Activated T-cell treated with anti-CD3 and anti-CD28 coated beads, Interleukin-2, amount 50 U/mL, for 4 hours (primary cell): Measurements from ENCODE around the gene KIAA1210. TPM values are rescaled to one million over a fixed set of nuclear protein-coding genes. Genes with fewer than 3 reads are reported as not detected.

Experiments
- ATAC-seq, 2 donors: fragments of 200-7000 bp; cut with Tn5 transposase; one replicate each; pipeline ENCODE4 v1.10.0; 2021
- DNase-seq: peaks from one replicate; pipeline ENCODE4 v3.0.0-alpha.2; 2020
- H3K27me3 Mint-ChIP-seq: one replicate; pipeline ENCODE4 v1.8.0; 2021; ENCODE audit warnings: low read depth, mixed read lengths
- H3K36me3 Mint-ChIP-seq: one replicate; pipeline ENCODE4 v1.8.0; 2022; ENCODE audit warnings: mixed read lengths; ENCODE audit not compliant: insufficient read depth
- H3K4me1 Mint-ChIP-seq: one replicate; pipeline ENCODE4 v1.8.0; 2021; ENCODE audit warnings: low read depth, mixed read lengths
- H3K4me3 Mint-ChIP-seq: one replicate; pipeline ENCODE4 v1.8.0; 2021; ENCODE audit warnings: mild to moderate bottlenecking, moderate library complexity, mixed read lengths
- H3K9me3 Mint-ChIP-seq: one replicate; pipeline ENCODE4 v1.8.0; 2021; ENCODE audit warnings: mixed read lengths
- total RNA-seq, 3 donors: library from RNA; stranded (reverse); gene quantifications; one replicate each; pipeline ENCODE4 v1.2.1, GENCODE V29; 2021

Gene KIAA1210
- not detected for total RNA-seq

DNA sequence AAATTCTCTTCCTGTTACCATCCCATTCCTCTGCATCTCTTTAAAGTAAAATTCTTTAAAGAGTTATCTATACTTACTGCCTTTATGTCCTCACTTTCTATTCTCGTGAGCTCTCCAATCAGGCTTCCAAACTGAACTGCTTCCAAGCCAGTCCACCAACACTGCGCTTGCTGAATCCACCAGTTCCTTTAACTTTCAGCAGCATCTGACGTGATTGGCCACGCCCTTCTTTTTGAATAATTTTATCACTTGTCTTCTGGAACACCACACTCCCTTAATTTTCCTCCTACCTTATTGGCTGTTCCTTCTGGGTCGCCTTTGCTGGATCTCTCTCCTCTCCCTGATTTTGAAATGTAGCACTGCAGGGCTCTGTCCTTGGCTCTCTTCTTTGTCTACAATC lies at the start of gene KIAA1210:
Gene KIAA1210, minus strand, starts transcription at position 163 of the 400 bp plus-strand sequence. CDS start 4,170 bp downstream, outside the sequence.
- Mint-ChIP-seq H3K9me3 (no peaks in the 10 kb centered on the region), H3K27me3 (peaks cover 4% of the 10 kb centered on the region), H3K4me1 (no peaks in the 10 kb centered on the region), H3K36me3 (no peaks in the 10 kb centered on the region), H3K4me3 (no peak within 1 kb of the TSS)
- DNase-seq = no peak
- ATAC-seq = no peak

DNA sequence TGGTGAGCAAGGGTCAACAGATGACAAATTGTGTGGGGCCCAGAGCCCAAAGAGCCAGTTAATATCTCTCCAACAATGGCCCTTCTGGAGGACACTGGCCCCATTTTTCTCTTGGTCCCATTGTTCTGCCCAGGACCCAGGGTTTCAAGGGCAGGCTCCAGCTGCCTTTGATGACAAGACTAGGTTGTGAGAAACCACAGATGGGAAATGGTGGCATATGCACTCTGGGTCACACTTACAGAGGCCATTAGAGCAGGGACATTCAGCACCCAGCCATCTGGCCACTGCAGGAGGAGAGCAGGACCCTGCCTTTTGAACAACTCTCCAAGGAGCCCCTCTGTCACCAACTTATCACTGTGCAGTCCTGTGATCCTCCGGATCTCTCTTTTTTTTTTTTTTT lies 49.7 kb upstream of the KIAA1210 start:
- Mint-ChIP-seq H3K9me3 (no peaks in the 10 kb centered on the region), H3K27me3 (no peaks in the 10 kb centered on the region), H3K4me1 (no peaks in the 10 kb centered on the region), H3K4me3 (no peak overlapping the region), H3K36me3 (no peaks in the 10 kb centered on the region)
- no peak for ATAC-seq
- no peak for DNase-seq

DNA sequence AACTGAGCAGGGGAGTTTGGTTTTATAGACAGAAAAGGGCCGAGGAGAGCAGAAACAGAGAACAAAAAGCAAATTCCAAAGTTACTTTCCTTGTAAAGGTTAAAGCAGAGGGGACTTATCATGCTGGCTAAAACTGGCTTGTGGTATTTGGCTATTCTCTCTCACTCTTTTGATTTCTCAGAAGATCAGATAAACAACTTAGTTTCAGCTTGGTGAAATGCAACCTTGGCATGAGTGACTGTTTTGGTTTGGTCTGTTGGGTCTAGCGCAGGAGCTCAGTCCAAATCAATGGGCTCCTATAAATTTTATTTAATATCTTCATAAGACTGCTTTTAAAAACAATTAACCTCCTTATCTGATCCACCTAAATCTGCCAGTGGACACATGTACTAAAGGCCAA lies 47.3 kb upstream of the KIAA1210 start:
- Mint-ChIP-seq H3K4me1 (no peaks in the 10 kb centered on the region), H3K4me3 (no peak overlapping the region), H3K9me3 (no peaks in the 10 kb centered on the region), H3K36me3 (no peaks in the 10 kb centered on the region), H3K27me3 (no peaks in the 10 kb centered on the region)
- no peak for DNase-seq
- no peak for ATAC-seq

DNA sequence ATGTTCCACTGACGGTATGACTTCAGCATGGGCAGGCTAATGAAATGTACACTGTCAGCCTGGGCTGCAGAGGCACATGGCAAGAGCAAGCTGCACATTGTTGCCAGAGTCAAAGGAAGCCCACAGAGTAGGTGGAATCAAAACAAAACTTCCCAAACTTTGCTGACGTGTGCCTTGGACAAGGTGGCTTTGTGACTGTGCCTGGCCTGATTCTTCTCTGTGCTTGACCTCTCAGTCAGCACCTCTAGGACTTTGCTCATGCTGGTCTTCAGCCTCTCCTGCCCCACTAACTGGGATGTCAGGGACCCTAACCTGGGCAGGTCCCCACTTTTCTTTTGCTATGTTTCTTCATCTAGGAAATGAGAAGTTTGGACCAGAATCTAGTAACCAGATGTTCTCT lies 40.5 kb upstream of the KIAA1210 start:
- DNase-seq = no peak
- Mint-ChIP-seq H3K9me3 (no peaks in the 10 kb centered on the region), H3K27me3 (peaks cover 3% of the 10 kb centered on the region), H3K4me3 (no peak overlapping the region), H3K4me1 (no peaks in the 10 kb centered on the region), H3K36me3 (no peaks in the 10 kb centered on the region)
- ATAC-seq = no peak

DNA sequence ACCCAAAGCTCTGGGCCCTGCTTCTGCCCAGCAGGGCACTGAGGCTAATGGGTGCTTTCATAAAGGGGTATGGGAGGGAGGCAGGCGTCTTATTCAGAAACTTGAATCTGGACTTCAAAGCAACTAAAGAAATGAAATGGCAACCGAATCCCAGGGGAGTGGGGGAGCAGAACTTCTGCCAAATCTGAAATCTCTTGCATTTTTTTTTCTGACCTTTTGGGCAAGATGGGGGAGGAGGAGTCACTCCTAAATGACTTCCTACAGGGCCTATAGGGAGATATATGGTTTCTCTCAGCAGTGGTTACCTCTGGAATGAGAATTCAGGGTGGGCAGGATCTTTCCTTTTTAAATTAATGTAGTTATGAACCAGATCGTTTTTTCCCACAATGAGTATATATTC lies 30.6 kb upstream of the KIAA1210 start:
- Mint-ChIP-seq H3K9me3 (no peaks in the 10 kb centered on the region), H3K4me1 (no peaks in the 10 kb centered on the region), H3K4me3 (no peak overlapping the region), H3K27me3 (peaks cover 2% of the 10 kb centered on the region), H3K36me3 (no peaks in the 10 kb centered on the region)
- DNase-seq (no peak), ATAC-seq (no peak)

DNA sequence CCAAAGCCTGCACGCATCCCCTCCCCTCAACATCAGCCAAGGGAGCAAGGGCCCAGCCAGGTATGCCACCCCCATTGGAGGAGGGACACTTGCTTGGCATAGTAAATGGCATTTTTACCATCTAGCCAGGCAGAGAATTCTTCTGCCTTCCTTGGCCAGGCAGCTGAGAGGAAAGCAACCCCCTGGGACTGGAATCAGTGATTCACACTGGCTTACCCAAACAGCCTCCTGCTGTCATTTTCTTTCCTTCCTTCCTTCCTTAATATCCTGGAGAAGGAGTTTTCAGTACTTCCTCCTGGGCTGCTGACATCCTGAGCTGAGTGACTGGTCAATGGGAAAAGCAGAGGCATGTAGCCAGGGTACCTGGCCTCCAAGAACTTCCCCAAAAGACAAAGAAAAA lies 28.6 kb upstream of the KIAA1210 start:
- no peak for ATAC-seq
- H3K4me1 Mint-ChIP-seq = no peaks in the 10 kb centered on the region
- H3K36me3 Mint-ChIP-seq = no peaks in the 10 kb centered on the region
- no peak for DNase-seq
- H3K4me3 Mint-ChIP-seq = no peak overlapping the region
- no peaks in the 10 kb centered on the region for H3K9me3 Mint-ChIP-seq
- H3K27me3 Mint-ChIP-seq = peaks cover 2% of the 10 kb centered on the region

DNA sequence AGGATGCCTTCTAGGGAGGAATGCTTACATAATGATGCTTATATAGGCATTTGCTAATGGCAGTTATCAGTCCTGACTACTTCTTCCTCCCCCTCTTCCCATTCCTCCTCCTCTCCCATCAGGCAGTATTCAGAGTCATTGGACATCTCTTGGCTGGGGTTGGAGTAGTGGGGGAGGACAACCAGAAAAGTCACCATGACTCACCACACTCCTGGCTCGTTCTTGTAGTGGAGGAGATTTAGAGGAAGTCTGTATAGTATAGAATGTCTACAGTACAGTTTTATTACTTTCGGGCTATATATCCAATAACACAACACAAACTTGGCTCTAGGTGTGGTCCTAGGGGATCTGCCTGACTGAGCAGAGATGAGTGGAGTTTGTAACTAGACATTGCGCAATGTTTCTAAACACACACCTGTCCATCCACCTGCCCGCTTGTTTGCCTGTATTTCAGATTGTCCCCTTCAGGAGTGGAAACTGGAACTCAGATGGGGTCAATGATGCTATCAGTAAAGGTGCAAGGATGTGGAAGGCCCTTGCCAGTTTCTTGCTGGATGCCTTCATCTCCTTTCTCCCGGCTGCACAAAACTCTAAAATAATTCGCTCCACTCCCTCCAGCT lies 27.9 kb upstream of the KIAA1210 start:
- H3K9me3 Mint-ChIP-seq = no peaks in the 10 kb centered on the region
- no peak overlapping the region for H3K4me3 Mint-ChIP-seq
- no peaks in the 10 kb centered on the region for H3K36me3 Mint-ChIP-seq
- H3K27me3 Mint-ChIP-seq = peaks cover 2% of the 10 kb centered on the region
- no peaks in the 10 kb centered on the region for H3K4me1 Mint-ChIP-seq
- DNase-seq = no peak
- ATAC-seq = no peak

DNA sequence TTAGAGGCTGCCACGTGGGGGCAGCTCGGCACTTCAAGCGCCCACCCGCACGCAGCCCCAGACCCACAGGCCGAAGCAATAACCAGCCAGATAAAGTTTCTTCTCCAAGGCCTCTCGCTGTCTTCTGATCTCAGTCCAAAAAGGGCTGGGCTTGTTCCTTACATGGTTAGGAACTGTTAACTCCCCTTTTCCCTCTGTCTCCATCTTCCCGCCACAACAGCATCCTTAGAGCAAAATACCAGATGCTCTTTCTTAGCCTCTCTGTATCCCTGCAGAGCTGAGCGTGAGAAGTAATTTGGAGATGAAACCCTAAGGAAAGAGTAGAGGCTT lies 23.4 kb upstream of the KIAA1210 start:
- Mint-ChIP-seq H3K4me1 (no peaks in the 10 kb centered on the region), H3K9me3 (no peaks in the 10 kb centered on the region), H3K4me3 (no peak overlapping the region), H3K27me3 (peaks cover 2% of the 10 kb centered on the region), H3K36me3 (no peaks in the 10 kb centered on the region)
- DNase-seq = no peak
- no peak for ATAC-seq

DNA sequence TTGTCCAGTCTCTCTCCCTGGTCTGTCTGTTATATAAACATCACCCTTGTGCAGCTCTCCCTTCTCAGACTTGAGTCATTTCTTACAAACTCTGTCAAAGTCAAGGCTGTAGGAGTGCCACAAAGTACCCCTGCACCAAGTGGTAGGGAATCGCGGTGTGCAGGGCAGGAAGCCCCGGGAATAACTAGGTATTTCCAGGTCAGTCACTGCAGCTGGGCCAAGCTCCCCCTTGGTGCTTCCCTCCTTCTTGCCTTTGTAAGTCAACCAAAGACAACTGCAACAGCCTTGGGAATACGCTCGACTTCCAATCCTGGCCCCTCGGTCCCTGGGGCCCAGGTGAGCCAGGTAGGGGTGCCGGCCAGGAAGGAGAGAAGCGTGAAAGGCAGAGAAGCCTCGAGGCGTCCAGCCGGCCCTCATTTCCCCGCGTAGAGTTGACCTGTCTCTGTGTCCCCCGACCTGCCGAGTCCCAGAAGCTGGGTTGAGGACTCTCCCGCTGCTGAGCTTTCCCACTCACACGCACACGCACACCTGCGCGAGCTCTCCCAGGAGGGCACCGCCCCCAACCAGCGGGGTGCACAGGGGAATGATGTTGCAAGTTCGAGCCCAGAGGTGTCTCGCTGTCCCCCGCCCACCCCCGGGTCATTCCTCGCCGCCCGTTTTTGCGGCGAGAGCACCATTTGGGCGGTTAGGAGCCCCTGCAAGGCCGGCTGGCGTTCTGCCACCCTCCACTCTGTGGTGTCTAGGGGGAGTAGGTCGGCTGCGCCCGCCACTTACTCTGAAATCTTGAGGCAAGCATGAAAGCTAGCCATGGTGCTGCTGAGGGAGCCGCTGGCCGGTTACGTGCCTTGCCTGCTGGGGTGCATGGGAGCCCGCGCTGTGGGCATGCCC lies 22.8 kb upstream of the KIAA1210 start:
- Mint-ChIP-seq H3K4me1 (no peaks in the 10 kb centered on the region), H3K27me3 (peaks cover 2% of the 10 kb centered on the region), H3K4me3 (no peak overlapping the region), H3K9me3 (no peaks in the 10 kb centered on the region), H3K36me3 (no peaks in the 10 kb centered on the region)
- DNase-seq (no peak), ATAC-seq (no peak)

DNA sequence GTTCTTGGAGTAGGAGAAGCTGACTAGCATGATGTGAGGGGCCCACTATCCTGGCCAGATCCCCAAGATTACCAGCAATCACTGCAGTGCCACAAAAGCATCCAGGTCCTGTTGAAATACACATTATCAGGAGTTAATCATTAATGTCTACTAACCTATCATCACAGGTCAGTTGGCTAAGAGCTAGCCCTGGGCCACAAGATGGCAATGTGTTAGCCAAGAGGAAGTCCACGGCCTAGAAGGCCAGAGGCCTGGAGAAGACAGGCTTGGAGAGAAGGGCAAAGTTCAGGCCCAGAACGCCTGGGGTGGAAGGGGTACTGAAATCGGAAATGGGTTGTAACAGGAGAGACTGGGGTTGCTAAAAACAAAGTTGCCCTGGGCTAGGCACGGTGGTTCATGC lies 19.9 kb upstream of the KIAA1210 start:
- Mint-ChIP-seq H3K4me1 (no peaks in the 10 kb centered on the region), H3K36me3 (no peaks in the 10 kb centered on the region), H3K4me3 (no peak overlapping the region), H3K9me3 (no peaks in the 10 kb centered on the region), H3K27me3 (peaks cover 2% of the 10 kb centered on the region)
- ATAC-seq = no peak
- no peak for DNase-seq

DNA sequence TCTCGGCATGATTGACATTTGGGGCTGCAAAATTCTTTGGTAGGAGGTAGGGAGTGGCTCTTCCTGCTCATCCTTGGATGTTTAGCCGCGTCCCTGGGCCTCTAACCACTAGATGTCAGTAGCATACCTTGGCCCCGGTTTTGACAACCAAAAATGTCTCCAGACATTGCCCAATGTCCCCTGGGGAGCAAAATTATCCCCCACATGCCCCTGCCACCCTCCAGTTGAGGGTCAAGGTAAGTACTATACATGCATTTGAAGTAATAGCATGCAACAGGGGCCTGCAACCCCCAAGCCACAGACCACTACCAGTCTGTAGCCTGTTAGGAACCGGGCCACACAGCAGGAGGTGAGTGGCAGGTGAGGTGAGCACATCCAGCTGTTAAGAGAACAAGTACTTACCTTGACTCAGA lies 17.6 kb upstream of the KIAA1210 start:
- no peaks in the 10 kb centered on the region for H3K36me3 Mint-ChIP-seq
- H3K4me1 Mint-ChIP-seq = no peaks in the 10 kb centered on the region
- ATAC-seq (no peak), DNase-seq (no peak)
- H3K4me3 Mint-ChIP-seq = no peak overlapping the region
- H3K27me3 Mint-ChIP-seq = peaks cover 2% of the 10 kb centered on the region
- no peaks in the 10 kb centered on the region for H3K9me3 Mint-ChIP-seq

DNA sequence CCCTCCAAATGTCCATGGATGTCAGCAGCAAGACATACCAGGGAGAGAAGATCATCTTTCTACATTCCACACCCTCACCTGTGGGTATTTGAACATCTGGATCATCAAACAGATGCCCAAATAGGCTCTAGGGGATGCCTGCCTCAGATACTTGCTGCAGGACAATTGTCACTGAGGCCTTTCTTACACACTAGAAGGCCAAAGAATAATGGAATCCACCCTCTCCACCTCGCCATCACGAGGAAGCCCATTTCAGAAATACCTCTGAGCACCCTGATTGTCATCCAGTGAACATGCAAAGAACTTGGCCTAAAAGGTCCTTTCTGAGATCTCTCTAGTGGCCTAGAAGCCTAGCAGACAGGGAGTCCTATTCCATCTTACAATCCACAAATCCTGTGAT lies 6.9 kb upstream of the KIAA1210 start:
- H3K4me1 Mint-ChIP-seq = no peaks in the 10 kb centered on the region
- no peak overlapping the region for H3K4me3 Mint-ChIP-seq
- peaks cover 2% of the 10 kb centered on the region for H3K27me3 Mint-ChIP-seq
- ATAC-seq (no peak), DNase-seq (no peak)
- no peaks in the 10 kb centered on the region for H3K36me3 Mint-ChIP-seq
- H3K9me3 Mint-ChIP-seq = no peaks in the 10 kb centered on the region

DNA sequence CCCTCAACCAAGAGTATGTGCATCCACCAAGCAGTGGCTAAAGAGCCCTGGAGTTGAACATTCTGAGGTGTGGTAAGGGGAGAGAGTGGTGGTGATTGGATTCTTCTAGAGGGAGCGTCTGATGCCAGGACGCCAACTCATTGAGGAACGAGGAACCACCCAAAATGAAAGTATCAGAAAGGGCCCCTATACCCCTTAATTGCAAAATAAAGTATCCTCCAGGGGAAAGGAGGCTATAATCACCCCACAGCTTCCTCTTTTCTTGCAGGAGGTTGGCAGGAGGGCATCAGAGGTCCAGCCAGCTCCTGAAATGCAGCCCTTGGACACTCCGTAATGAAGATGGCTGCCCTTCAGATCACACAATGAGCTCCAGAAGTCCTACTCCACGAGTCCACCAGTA lies 5.3 kb upstream of the KIAA1210 start:
- Mint-ChIP-seq H3K36me3 (no peaks in the 10 kb centered on the region), H3K4me3 (no peak overlapping the region), H3K27me3 (peaks cover 2% of the 10 kb centered on the region), H3K4me1 (no peaks in the 10 kb centered on the region), H3K9me3 (no peaks in the 10 kb centered on the region)
- ATAC-seq (no peak), DNase-seq (no peak)

DNA sequence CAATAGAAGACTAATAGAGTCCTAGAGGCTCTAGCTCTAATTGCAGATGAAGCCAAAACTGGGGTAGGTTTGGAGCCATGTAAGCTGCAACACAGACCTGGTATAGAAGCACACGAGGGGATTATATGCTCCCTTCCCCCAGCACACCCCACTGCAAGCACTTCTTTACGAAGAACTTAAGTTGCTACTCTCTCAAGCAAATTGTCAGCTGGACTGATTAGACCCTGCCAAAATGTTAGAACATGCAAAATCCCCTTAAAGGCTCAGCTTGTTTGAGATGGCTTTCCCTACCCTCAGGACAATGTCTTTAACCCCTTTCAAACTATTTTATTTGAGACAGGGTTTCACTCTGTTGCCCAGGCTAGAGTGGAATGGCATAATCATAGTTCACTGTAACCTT lies 4.7 kb upstream of the KIAA1210 start:
- Mint-ChIP-seq H3K4me1 (no peaks in the 10 kb centered on the region), H3K27me3 (peaks cover 2% of the 10 kb centered on the region), H3K9me3 (no peaks in the 10 kb centered on the region), H3K36me3 (no peaks in the 10 kb centered on the region), H3K4me3 (no peak overlapping the region)
- no peak for ATAC-seq
- DNase-seq = no peak

DNA sequence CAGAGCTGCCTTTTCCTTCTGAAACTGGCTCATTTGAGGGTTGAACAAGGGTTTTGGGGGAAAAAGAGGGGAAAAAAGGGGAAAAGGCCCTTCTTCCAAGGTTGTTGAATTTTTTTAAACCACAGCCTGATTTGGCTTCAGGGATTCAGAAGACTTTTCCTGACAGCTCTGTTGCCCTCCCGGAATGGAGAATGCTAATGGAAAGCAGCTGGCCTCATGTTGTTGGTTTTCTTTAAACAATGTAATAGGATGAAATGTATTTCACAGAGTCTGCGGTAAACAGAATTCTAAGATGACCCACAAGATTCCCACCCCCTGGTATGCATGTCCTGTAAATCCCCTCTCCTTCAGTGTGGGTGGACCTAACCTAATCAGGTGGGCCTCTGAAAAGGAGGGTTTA lies 3.3 kb upstream of the KIAA1210 start:
- Mint-ChIP-seq H3K9me3 (no peaks in the 10 kb centered on the region), H3K4me1 (no peaks in the 10 kb centered on the region), H3K36me3 (no peaks in the 10 kb centered on the region), H3K27me3 (peaks cover 2% of the 10 kb centered on the region), H3K4me3 (no peak overlapping the region)
- no peak for DNase-seq
- no peak for ATAC-seq
